GM08714 (cell line): ENCODE measurements around the gene PGM5.

Experiments used
- H3K4me3 ChIP-seq: fragments of 200-500 bp; sonication (Bioruptor generic); 2 replicates; pipeline ENCODE4 v1.5.1; 2014; ENCODE audit warnings: mild to moderate bottlenecking, low read length, inconsistent platforms
- ZNF274 ChIP-seq: IDR thresholded peaks from 2 replicates; pipeline ENCODE4 v1.6.1; 2012; ENCODE audit warnings: mild to moderate bottlenecking, low read depth, low read length

PGM5 gene

DNA sequence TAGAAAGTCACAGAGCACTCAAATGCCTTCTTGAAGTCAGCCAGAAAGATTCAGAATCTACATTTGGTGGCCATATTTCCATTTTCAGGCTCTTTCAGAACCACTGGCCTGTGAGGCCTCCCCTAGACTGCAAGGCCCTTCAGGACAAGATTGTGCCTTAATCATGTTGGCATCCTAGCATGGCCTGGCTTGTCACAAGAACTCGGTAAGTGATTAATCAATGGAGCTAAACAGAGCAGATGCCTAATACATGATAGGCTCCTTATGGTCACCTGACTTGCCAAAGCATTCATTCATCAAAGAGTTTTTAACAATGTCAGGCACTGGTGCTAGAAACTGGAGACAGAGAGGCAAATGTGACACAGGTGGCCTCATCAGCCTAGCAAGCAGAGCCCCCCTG is 70.3 kb downstream of the PGM5 start:
- no peak overlapping the region for H3K4me3 ChIP-seq
- TF ChIP-seq ZNF274: no peak

GRCh38 chr9:68427216-68427977 is 71.0 kb downstream of the PGM5 start:
- H3K4me3 ChIP-seq: no peak overlapping the region
- no peak for TF ChIP-seq ZNF274

DNA sequence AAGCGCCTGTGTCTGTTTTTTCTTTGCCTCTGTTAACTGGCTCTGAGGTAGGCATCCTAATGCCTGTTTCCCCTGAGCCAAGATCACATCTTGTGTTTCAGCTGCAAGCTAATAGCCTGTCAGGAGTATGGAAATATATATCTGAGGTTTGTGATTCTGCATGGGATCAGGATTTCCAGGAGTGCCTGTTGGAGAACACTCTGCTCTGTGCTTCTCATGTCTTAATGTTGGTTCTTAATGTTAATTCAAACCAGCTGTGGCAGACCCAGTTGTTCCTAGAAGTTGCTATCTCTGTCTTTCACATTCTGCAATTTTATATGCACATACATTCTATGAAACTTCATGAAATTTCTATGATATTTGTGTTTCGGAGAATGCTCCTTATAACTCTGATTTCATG is 72.1 kb downstream of the PGM5 start:
- no peak overlapping the region for H3K4me3 ChIP-seq
- TF ChIP-seq ZNF274: no peak

DNA sequence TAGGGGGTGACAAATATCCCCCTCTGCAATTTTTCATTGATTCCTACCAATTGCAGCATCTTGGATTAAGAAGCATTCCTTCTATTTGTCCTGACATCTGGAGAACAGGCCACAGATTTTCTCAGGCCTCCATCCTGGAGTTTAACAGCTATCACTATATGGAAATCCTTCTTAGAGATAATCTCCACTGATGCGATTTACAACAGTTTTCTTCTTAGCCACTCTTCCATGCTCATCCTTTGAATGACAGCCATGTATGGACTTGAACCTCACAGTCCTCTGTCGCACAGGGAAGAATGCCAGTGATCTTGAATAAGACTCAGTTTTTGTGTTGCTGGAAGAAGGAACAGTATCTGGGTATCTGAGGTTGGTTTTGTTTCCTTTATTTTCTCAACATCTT is 73.2 kb downstream of the PGM5 start:
- H3K4me3 ChIP-seq: no peak overlapping the region
- TF ChIP-seq ZNF274: no peak

DNA sequence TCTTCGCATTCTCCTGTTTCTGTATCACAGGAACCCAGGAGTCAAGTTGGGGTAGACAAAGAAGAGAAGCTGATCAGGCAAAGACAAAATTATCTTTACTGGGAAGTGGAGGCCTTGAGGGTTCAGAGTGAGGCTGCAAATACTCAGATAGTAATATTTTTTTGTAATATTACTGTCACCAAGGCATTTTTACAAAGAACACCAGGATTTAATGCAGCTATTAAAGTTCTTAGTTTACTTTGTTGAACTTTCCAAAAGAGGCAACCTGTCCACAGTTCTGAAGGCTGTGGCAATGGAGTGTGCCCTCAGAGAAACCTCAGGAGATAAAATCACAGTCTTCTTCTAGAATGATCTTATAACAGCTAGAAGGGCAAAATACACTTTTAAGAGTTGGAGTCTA is 74.9 kb downstream of the PGM5 start:
- no peak overlapping the region for H3K4me3 ChIP-seq
- no peak for TF ChIP-seq ZNF274

GRCh38 chr9:68433531-68434110 is 77.2 kb downstream of the PGM5 start:
- H3K4me3 ChIP-seq: no peak overlapping the region
- TF ChIP-seq ZNF274: no peak

GRCh38 chr9:68437785-68438184 is 81.4 kb downstream of the PGM5 start:
- no peak for TF ChIP-seq ZNF274
- H3K4me3 ChIP-seq: no peak overlapping the region

- no peak overlapping the region for H3K4me3 ChIP-seq
- TF ChIP-seq ZNF274: no peak
Observed at GRCh38 chr9:68443624-68444023, 87.2 kb downstream of the PGM5 start.

DNA sequence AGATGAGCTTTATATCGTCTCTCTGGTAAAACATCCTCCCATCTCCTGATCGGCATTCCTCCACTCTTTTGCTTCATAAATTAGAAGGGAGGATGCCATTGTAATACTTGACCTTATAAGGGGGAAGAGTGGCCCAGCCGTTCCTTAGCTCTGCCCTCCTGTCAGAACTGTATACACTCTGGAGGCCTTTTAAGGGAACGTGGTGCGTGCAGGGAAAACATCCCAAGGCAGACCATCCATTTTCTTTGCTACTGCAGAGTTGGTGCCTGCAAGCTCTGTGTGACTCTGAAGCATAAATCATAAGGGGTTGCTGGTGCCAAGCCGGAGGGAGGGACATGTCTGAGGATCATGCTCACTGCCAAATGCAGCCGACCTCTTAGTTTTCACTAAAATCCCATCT is 90.4 kb downstream of the PGM5 start:
- no peak overlapping the region for H3K4me3 ChIP-seq
- TF ChIP-seq ZNF274: no peak

DNA sequence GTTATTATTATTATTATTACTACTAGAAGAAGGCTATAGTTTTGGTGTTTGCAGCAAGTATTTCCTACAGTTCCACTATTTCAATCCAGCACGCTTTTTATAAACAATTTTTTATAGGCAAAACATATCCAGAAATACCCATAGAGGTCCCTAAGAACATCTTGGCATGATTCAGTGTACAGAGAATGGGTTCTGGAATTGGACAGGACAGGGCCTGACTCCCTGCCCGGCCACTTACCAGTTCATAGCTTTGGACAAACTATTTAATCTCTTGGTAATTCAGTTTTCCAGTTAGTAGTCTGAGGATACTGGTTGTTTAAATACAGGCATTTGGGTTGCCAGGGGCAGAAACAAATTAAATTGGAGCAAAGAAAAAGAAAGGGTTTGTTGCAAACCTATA is 91.2 kb downstream of the PGM5 start:
- TF ChIP-seq ZNF274: no peak
- H3K4me3 ChIP-seq: no peak overlapping the region

- H3K4me3 ChIP-seq: no peak overlapping the region
- TF ChIP-seq ZNF274: no peak
Observed at GRCh38 chr9:68454579-68455334, 98.3 kb downstream of the PGM5 start.

- TF ChIP-seq ZNF274: no peak
- no peak overlapping the region for H3K4me3 ChIP-seq
Observed at GRCh38 chr9:68455451-68455850, 99.0 kb downstream of the PGM5 start.

- no peak for TF ChIP-seq ZNF274
- no peak overlapping the region for H3K4me3 ChIP-seq
Observed at GRCh38 chr9:68457803-68458202, 101.4 kb downstream of the PGM5 start.

- no peak for TF ChIP-seq ZNF274
Observed at GRCh38 chr9:68458918-68459317, 102.5 kb downstream of the PGM5 start.

GRCh38 chr9:68462105-68462775 is 105.8 kb downstream of the PGM5 start:
- no peak for TF ChIP-seq ZNF274
- H3K4me3 ChIP-seq: no peak overlapping the region

More at GRCh38 chr9:68458918-68459317, 102.5 kb downstream of the PGM5 start:
- H3K4me3 ChIP-seq: no peak overlapping the region

DNA sequence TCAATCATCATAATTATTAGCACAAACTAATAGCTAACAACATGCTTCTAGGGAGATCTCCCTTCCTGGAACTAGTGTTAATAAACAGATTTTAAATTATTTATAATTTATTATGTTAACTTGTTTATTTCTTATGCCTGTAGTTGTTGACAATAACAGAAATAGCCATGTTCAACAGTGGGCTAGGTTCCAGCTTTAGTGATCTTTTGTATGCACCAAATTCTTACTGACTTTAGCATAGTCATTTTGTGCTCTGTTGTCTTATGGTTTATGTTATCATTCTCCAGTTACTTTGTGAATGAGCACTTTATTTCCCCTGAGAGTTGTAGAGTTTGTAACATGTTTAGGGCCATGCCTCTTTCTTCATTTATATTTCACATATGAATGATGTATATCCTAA is 113.7 kb downstream of the PGM5 start:
- H3K4me3 ChIP-seq: no peak overlapping the region
- TF ChIP-seq ZNF274: no peak
